ENCODE measurements around the gene ACSS2.

ACSS2 gene

DNA sequence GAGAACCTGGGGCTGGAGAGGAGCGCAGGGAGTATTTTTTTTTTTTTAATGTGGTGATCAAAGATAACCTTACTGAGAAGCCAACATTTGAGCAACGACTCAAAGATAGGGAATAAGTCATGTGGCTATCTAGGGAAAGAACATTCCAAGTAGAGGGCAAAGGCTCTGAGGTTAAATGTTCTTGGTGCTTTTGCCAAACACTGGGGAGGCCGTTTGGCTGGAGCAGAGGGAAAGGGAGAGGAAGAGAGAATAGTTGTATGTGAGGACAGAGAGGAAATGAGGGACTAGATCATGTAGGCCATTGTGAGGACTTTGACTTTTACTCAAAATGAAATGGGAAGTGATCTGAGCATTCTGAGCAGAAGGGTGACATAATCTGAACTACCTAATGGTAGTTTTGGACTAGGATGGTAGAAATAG lies 27.8 kb downstream of the ACSS2 start:
- Histone ChIP-seq H3K4me3 (no peak overlapping the region), H3K36me3 (no peaks in the 10 kb centered on the region), H3K4me1 (peaks cover 12 to 46% (median 18%) of the 10 kb centered on the region in 4 donors), H3K27ac (peak overlapping the region; percentile 20 to 28), H3K27me3 (no peaks in the 10 kb centered on the region), H3K9me3 (no peaks in the 10 kb centered on the region)
- intact Hi-C loops (cut with DNase I; ENCODE audit: low total_unique reads): no loop called here
- TF ChIP-seq, protein P1, sequence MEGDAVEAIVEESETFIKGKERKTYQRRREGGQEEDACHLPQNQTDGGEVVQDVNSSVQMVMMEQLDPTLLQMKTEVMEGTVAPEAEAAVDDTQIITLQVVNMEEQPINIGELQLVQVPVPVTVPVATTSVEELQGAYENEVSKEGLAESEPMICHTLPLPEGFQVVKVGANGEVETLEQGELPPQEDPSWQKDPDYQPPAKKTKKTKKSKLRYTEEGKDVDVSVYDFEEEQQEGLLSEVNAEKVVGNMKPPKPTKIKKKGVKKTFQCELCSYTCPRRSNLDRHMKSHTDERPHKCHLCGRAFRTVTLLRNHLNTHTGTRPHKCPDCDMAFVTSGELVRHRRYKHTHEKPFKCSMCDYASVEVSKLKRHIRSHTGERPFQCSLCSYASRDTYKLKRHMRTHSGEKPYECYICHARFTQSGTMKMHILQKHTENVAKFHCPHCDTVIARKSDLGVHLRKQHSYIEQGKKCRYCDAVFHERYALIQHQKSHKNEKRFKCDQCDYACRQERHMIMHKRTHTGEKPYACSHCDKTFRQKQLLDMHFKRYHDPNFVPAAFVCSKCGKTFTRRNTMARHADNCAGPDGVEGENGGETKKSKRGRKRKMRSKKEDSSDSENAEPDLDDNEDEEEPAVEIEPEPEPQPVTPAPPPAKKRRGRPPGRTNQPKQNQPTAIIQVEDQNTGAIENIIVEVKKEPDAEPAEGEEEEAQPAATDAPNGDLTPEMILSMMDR (IDR thresholded peaks at IDR 0.05): no peak
- DNase-seq: no peak

DNA sequence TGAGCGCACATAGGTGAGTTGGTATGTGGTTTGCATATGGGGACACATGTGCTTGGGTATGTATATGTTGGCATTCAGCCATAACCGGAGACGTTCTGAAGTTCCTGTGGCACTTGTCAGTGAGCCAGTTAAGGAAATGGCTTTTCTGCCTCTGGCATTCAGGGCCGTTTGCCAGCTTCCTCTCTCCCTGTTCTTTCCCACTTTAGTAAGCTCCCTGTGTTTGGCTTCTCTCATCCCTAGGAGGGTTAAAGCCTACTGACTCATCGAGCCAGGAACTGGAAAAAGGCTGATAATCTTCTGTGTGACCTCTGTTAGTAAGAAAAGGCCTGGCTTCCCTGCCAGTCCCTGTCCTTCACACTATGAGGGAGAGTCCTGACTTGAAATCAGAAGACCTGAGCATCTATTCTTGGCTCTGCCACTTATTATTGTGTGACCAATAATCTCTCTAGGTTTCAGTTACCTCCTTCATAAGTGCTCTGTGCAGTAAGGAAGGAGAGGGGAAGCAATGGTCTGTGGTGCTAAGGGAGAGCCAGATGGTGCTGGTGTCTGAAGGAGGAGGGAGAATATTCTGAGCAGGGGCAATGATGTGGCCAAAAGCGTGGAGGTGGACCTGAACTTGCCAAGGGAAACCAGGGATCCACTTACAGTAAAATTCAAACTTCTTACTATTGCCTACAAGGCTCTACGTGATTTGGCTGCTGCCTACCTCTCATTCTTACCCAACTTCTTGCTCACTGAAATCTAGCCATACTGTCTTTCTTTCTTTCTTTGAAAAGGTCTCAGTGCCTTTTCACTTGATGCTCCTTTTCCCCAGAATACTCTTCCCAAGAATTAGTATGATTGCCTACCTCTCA lies 31.4 kb downstream of the ACSS2 start:
- peak in 1 of 2 donors; percentile 47 for DNase-seq
- intact Hi-C loops (cut with DNase I; ENCODE audit: low total_unique reads): no loop called here
- TF ChIP-seq, protein P1 (IDR thresholded peaks at IDR 0.05): no peak
- no peak overlapping the region for H3K4me3 ChIP-seq
- H3K36me3 ChIP-seq: no peaks in the 10 kb centered on the region
- peaks cover 12 to 39% (median 18%) of the 10 kb centered on the region in 4 donors for H3K4me1 ChIP-seq
- H3K9me3 ChIP-seq: no peaks in the 10 kb centered on the region
- no peaks in the 10 kb centered on the region for H3K27me3 ChIP-seq
- H3K27ac ChIP-seq: peak overlapping the region; percentile 65 to 72

DNA sequence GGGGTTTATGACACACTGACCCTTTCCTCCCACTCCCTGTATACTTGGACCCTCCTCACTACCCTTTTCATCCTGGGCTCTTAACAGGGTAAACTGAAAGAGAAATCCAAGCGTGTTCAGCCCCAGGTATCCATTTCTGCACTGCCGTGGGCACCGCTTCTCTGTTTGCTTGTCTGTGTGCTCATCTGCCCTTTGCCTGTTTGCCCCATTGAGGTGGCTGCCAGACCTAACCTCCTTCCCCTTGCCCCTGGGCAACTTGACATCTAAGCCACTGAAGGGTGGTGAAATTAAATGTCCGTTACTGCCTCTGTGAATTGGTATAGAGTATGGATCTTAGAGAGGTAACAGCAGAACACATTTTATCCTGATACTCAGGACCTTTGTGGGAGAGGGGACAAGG lies 38.7 kb downstream of the ACSS2 start:
- H3K36me3 ChIP-seq: peaks cover 0 to 13% (median 11%) of the 10 kb centered on the region in 3 donors
- H3K27me3 ChIP-seq: no peaks in the 10 kb centered on the region
- TF ChIP-seq, protein P1 (IDR thresholded peaks at IDR 0.05): no peak
- no peak for DNase-seq
- no peak overlapping the region for H3K27ac ChIP-seq
- H3K4me3 ChIP-seq: no peak overlapping the region
- intact Hi-C loops (cut with DNase I; ENCODE audit: low total_unique reads): no loop called here
- no peaks in the 10 kb centered on the region for H3K4me1 ChIP-seq
- H3K9me3 ChIP-seq: no peaks in the 10 kb centered on the region

DNA sequence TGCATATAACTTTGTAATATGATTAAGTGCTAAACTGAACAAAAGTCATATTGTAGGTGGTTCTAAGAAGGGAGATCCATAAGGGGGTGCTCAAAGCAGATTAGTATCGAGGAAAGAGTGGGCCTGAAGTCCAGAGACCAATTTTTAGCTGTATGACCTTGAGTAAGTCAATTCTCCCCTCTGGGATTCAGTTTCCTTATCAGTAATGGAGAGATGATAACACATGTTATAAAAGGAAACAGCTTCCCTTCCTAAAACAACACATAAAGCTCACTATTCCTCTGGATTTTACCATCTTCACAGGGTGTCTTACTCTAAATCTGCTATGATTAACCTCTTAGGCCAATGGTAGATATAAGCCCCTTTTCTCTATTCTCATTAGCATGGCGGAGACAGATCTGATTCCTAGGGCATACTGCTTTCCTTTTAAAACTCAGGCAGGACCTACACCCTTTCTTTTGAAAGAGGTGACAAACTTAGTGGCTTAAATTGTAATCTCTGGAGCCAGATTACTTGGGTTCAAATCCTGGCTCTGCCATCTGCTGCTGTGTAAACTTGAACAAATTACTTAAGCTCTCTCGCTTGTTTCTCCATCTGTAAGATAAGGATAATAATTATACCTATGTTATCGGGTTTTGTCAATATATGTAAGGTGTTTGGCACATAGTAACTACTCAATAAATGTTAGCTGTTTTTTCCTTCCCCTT lies 39.5 kb downstream of the ACSS2 start:
- H3K4me3 ChIP-seq: no peak overlapping the region
- intact Hi-C loops (cut with DNase I; ENCODE audit: low total_unique reads): no loop called here
- H3K4me1 ChIP-seq: no peaks in the 10 kb centered on the region
- H3K27me3 ChIP-seq: no peaks in the 10 kb centered on the region
- no peak overlapping the region for H3K27ac ChIP-seq
- peaks cover 0 to 20% (median 15%) of the 10 kb centered on the region in 3 donors for H3K36me3 ChIP-seq
- H3K9me3 ChIP-seq: no peaks in the 10 kb centered on the region
- TF ChIP-seq, protein P1 (IDR thresholded peaks at IDR 0.05): no peak
- DNase-seq: no peak

DNA sequence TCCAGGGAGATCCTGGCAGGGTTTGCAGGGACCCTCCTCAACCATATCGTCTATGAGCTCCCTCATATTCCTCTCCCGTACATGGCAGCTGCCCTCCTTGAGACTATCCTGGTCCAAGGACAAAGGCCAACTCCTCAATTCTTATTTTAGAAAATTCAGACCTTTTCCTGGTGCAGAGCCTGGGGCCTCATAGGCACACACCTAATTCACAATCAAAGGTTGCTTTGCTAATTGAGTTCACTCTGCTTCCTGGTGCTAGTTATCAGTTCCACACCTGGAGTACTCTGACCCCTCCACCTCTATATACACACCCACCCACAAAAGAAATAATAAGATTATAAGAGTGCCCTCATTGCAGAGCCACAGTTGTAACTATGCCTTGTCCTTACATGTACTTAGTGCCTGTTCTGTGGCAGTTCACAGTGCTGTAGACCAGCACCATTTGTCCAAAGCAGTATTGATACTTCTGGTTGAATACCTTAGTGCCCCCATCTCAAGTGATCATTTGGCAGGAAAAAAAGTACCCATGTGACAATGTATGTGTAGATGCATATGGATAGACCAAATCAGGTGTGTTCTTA lies 40.5 kb downstream of the ACSS2 start:
- H3K27ac ChIP-seq: no peak overlapping the region
- H3K4me1 ChIP-seq: peaks cover 0 to 8% (median 4%) of the 10 kb centered on the region in 4 donors
- TF ChIP-seq, protein P1 (IDR thresholded peaks at IDR 0.05): no peak
- H3K4me3 ChIP-seq: no peak overlapping the region
- DNase-seq: no peak
- peaks cover 0 to 24% (median 20%) of the 10 kb centered on the region in 3 donors for H3K36me3 ChIP-seq
- intact Hi-C loops (cut with DNase I; ENCODE audit: low total_unique reads): no loop called here
- no peaks in the 10 kb centered on the region for H3K9me3 ChIP-seq
- H3K27me3 ChIP-seq: no peaks in the 10 kb centered on the region

Data from tibial artery (tissue), 4 donors.